ENCODE data around the gene CEP162.

The CEP162 gene

GRCh38 chr6:84103029-84103428 is 124.4 kb downstream of the CEP162 start:
- TF ChIP-seq TSHZ2 (CRISPR knock-in tag; IDR thresholded peaks at IDR 0.05) (peak; percentile 23; the same call in 1 of the 2 replicates), CSRNP3 (CRISPR knock-in tag; IDR thresholded peaks at IDR 0.05) (no peak), CSDC2 (CRISPR knock-in tag; IDR thresholded peaks at IDR 0.05) (no peak), TOX (CRISPR knock-in tag; IDR thresholded peaks at IDR 0.05; ENCODE audit: borderline replicate concordance) (no peak), TCF4 (CRISPR knock-in tag; IDR thresholded peaks at IDR 0.05; ENCODE audit: borderline replicate concordance) (peak; percentile 78)
- ATAC-seq = peak; percentile 67

- ATAC-seq = no peak
- TF ChIP-seq BACH2 (CRISPR knock-in tag; IDR thresholded peaks at IDR 0.05; ENCODE audit: borderline replicate concordance) (no peak), OSR1 (CRISPR knock-in tag; IDR thresholded peaks at IDR 0.05) (no peak), CSDC2 (CRISPR knock-in tag; IDR thresholded peaks at IDR 0.05) (no peak), TCF4 (CRISPR knock-in tag; IDR thresholded peaks at IDR 0.05; ENCODE audit: borderline replicate concordance) (no peak), ARNTL (CRISPR knock-in tag; IDR thresholded peaks at IDR 0.05; ENCODE audit: borderline replicate concordance, low read depth) (no peak)
These were observed 132.3 kb downstream of the CEP162 start for GRCh38 chr6:84095156-84095555.

- no peak for ATAC-seq
- TF ChIP-seq OSR1 (CRISPR knock-in tag; IDR thresholded peaks at IDR 0.05) = no peak
- TF ChIP-seq ZC3H10 (CRISPR knock-in tag; IDR thresholded peaks at IDR 0.05) = no peak
- TF ChIP-seq ARNTL (CRISPR knock-in tag; IDR thresholded peaks at IDR 0.05; ENCODE audit: borderline replicate concordance, low read depth) = no peak
- no peak for TF ChIP-seq ZNF565 (CRISPR knock-in tag; conservative IDR thresholded peaks at IDR 0.05; ENCODE audit: low read depth)
- TF ChIP-seq ZFP30 (CRISPR knock-in tag; IDR thresholded peaks at IDR 0.05) = no peak
- TF ChIP-seq ESRRG (CRISPR knock-in tag; IDR thresholded peaks at IDR 0.05) = no peak
- no peak for TF ChIP-seq ZNF8 (CRISPR knock-in tag; IDR thresholded peaks at IDR 0.05)
- no peak for TF ChIP-seq ZNF70 (CRISPR knock-in tag; IDR thresholded peaks at IDR 0.05)
These were observed 133.7 kb downstream of the CEP162 start for GRCh38 chr6:84093441-84094435.

GRCh38 chr6:84089552-84089951 is 137.9 kb downstream of the CEP162 start:
- ATAC-seq = no peak
- TF ChIP-seq ZNF70 (CRISPR knock-in tag; IDR thresholded peaks at IDR 0.05) (no peak), PATZ1 (CRISPR knock-in tag; IDR thresholded peaks at IDR 0.05; ENCODE audit: borderline replicate concordance) (no peak), PPARA (CRISPR knock-in tag; IDR thresholded peaks at IDR 0.05; ENCODE audit: borderline replicate concordance) (no peak), OSR1 (CRISPR knock-in tag; IDR thresholded peaks at IDR 0.05) (no peak), TSHZ2 (CRISPR knock-in tag; IDR thresholded peaks at IDR 0.05) (no peak), CSDC2 (CRISPR knock-in tag; IDR thresholded peaks at IDR 0.05) (no peak), ESRRG (CRISPR knock-in tag; IDR thresholded peaks at IDR 0.05) (no peak), ZNF8 (CRISPR knock-in tag; IDR thresholded peaks at IDR 0.05) (no peak), CSRNP3 (CRISPR knock-in tag; IDR thresholded peaks at IDR 0.05) (no peak)

All from SK-N-SH treated with all-trans-retinoic acid at 6 μM for 48 hours (cell line).